CD4-positive, alpha-beta T cell treated with Interleukin-2 at 100 ng/mL for 4 hours (primary cell): ENCODE measurements around the gene BBS9.
"Not testable (repeated sequence)": the region's sequence is repeated elsewhere in the genome, so short reads cannot be mapped to it uniquely, and the experiment has no call there.

Experiments used
- DNase-seq: peaks from one replicate; pipeline ENCODE4 v3.0.0-alpha.2; 2020; ENCODE audit warnings: low spot score

BBS9 gene

GRCh38 chr7:33278095-33278494 lies 148.7 kb downstream of the BBS9 start:
- no peak for DNase-seq

- DNase-seq, result no peak
These were observed 157.1 kb downstream of the BBS9 start for GRCh38 chr7:33286501-33286900.

- DNase-seq, result no peak
These were observed 158.4 kb downstream of the BBS9 start for GRCh38 chr7:33287738-33288137.

- DNase-seq, result no peak
These were observed 169.5 kb downstream of the BBS9 start for GRCh38 chr7:33298848-33299247.

- DNase-seq, result no peak
These were observed 170.1 kb downstream of the BBS9 start for GRCh38 chr7:33299425-33299824.

- DNase-seq, result no peak
These were observed 170.8 kb downstream of the BBS9 start for GRCh38 chr7:33300131-33300530.

GRCh38 chr7:33300742-33301141 lies 171.4 kb downstream of the BBS9 start:
- DNase-seq, result no peak

- DNase-seq, result not testable (repeated sequence)
These were observed 174.7 kb downstream of the BBS9 start for GRCh38 chr7:33303978-33304557.

- DNase-seq, result no peak
These were observed 177.8 kb downstream of the BBS9 start for GRCh38 chr7:33307205-33307604.

- no peak for DNase-seq
These were observed 181.2 kb downstream of the BBS9 start for GRCh38 chr7:33310546-33310945.

GRCh38 chr7:33325754-33326484 lies 196.6 kb downstream of the BBS9 start:
- DNase-seq, result no peak

- DNase-seq, result no peak
These were observed 197.1 kb downstream of the BBS9 start for GRCh38 chr7:33326485-33326848.

- no peak for DNase-seq
These were observed 198.1 kb downstream of the BBS9 start for GRCh38 chr7:33327427-33327826.

- no peak for DNase-seq
These were observed 205.0 kb downstream of the BBS9 start for GRCh38 chr7:33334349-33334748.

- DNase-seq, result no peak
These were observed 207.5 kb downstream of the BBS9 start for GRCh38 chr7:33336820-33337219.

- no peak for DNase-seq
These were observed 209.9 kb downstream of the BBS9 start for GRCh38 chr7:33339074-33339790.

GRCh38 chr7:33346055-33346454 lies 216.7 kb downstream of the BBS9 start:
- DNase-seq, result no peak

- no peak for DNase-seq
These were observed 221.2 kb downstream of the BBS9 start for GRCh38 chr7:33350577-33350976.

- no peak for DNase-seq
These were observed 222.3 kb downstream of the BBS9 start for GRCh38 chr7:33351709-33352108.

- no peak for DNase-seq
These were observed 224.8 kb downstream of the BBS9 start for GRCh38 chr7:33354201-33354600.

- DNase-seq, result no peak
These were observed 226.0 kb downstream of the BBS9 start for GRCh38 chr7:33355386-33355785.

- no peak for DNase-seq
These were observed 227.0 kb downstream of the BBS9 start for GRCh38 chr7:33356336-33356735.

- DNase-seq, result no peak
These were observed 228.5 kb downstream of the BBS9 start for GRCh38 chr7:33357846-33358245.
